HG02870 (cell line): Measurements from ENCODE around the gene DCUN1D2.

Experiments
- ATAC-seq: cut with Tn5 transposase; IDR thresholded peaks from one replicate; pipeline ENCODE4 v1.9.1; 2021; ENCODE audit warnings: mild to moderate bottlenecking, moderate library complexity; ENCODE audit not compliant: unreplicated experiment

The DCUN1D2 gene

DNA sequence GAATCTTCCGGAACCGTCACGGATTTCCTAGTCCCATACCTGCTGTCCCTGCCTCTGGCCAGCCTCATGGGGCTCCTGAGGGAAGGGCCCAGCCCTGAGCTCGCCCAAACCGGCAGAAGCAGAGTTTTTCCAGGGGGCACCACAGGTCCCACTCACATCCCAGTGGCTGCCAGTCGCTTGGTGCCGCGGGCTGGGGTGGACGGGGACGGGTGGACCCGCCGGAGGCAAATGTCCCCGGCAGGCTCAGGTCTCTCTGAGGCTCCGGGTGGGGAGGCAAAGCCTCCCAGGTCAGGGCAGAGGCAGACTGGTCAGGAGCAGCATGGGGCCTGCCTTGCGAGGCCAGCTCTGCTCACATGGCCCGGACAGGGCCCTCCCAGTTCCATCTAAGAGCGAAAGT, 62.0 kb downstream of the DCUN1D2 start:
- no peak for ATAC-seq

DNA sequence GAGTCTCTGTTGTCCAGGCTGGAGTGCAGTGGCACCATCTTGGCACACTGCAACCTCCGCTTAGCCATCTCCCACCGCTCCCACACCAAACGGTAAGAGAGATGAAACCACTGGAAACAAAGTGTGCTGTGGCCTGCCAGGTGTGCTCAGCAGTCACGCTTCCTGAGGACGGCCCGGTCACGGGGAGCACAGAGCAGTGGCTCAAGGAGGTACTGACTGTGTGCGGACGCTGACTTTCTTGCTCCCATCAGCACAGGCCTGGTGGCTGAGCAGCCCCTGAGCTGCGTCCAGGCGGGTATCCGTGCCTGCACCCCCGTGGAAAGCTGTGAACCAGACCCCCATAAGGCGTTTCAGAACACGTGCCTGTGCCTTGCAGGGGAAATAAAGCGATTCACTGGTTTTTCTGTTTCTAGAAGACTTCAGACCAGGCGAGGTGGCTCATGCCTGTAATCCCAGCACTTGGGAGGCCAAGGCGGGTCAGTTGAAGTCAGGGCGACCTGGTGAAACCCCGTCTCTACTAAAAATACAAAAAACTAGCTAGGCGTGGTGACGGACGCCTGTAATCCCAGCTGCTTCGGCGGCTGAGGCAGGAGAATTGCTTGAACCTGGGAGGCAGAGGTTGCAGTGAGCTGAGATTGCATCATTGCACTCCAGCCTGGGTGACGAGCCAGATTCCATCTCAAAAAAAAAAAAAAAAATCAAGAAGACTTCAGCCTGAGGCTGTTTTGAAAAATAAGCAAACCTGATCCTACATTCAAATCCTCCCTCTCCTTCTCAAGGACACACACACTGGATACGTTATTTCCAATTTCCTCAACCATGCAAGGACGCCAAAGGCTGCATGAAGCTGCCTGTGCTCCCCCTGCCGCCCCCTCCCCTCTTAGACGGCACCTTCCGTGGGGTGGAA, 62.7 kb downstream of the DCUN1D2 start:
- ATAC-seq, result no peak

DNA sequence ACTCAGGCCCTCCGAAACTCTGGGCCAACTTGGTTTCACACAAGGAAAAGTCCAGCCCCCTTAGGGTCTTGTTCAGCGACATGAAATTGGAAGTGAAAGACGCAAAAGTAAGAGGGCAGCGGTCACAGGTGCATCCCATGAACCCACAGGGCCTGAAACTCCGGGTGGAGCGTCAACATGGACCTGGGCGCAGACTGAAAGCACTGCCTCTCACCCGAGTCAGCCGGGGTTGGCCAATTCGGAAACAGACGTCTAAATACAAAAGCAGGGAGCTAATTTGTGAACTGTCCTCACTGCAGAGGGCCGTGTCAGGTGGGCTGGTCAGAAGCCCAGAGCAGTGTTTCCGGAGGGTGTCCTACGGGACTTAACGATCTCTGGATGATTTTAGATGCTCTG, 63.9 kb downstream of the DCUN1D2 start:
- no peak for ATAC-seq

DNA sequence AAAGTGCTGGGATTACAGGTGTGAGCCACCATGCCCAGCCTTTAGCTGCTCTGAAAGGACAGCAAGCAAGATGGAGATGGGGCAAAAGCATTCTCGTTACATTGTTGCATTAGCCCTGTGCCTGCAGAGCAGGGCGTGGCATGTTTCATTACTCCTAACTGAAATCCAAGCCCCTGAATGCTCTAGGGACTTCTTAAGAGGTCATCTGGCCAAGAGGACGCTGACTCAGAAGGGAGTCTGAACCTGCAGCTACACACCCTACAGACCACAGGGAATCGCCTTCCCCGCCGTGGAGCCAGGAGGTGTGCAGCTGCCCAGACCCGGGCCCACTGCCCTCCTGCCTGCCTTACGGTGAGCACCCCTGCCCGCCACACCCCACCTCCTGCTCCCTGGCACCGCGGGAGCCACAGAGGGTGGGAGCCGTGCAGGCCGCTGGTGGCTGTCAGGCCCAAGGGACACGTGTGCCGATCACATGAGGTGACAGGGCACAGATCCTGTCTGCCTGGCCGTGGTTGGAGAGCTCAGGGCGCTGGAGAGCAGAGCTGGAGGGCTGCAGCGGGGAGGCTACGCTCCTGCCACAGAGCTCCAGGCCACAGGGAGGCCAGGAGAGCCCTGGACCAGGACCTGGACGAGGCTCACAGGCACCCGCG, 64.4 kb downstream of the DCUN1D2 start:
- ATAC-seq, result no peak

DNA sequence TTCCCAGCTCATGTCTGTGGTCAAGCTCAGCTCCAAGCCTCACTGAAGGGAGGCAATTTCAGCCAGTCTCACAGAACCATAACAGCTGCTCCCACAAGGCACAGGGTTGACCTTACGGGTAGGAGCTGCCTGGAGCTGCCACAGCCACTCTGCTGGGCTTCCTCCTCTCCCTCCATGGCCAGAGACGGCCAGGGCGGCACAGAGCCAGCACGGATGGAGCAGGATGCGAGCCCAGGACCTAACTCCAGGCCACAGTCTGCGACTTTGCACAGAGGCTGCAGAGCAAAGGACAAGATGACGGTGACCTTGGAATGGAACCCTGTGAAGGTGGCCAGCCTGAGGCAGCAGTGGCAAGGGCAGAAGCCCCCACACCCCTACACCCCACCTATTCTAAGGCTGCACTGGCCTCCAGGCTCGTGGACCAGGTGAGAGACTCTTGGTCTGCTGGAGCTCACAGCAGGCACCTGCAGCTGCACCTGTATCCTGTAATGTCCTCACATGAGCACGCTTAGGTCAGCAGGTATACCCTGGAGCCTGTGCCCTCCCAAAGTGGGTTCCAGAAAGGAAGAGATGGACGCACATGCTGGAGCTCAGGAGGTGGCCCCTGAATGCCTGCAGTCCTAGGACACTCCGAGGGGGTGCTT, 66.9 kb downstream of the DCUN1D2 start:
- no peak for ATAC-seq

DNA sequence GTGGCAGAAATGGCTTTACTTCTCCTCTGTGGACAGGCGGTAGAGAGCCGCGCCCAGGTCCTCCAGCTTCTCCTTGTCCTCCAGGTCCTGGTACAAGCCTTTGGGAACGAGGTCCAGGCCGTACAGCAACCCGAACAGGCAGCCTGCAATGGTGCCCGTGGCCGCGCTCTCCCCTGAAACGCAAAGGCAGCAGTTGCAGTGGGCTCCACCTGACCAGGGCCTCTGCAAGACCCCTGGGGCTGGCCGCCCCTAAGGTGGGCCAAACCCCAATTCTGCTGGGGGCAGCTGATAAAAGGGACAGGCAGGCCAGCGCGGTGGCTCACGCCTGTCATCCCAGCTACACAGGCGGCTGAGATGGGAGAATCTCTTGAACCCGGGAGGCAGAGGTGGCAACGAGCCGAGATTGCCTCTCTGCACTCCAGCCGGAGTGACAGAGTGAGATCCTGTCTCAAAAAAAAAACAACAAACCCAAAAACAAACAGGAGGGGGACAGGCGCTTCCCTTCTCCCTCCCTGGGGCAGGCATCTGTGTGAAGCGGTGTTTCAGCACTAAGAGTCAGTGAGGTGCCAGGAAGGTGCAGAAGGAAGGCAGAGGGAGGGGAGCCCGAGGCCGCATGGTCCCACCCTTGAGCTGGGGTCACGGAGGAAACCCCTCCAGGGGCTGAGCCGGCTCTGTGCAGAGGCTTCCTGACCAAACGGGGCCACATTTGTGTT, 67.5 kb downstream of the DCUN1D2 start:
- ATAC-seq, result no peak

- ATAC-seq, result no peak
Measured at GRCh38 chr13:113421673-113422270, 68.7 kb downstream of the DCUN1D2 start.

DNA sequence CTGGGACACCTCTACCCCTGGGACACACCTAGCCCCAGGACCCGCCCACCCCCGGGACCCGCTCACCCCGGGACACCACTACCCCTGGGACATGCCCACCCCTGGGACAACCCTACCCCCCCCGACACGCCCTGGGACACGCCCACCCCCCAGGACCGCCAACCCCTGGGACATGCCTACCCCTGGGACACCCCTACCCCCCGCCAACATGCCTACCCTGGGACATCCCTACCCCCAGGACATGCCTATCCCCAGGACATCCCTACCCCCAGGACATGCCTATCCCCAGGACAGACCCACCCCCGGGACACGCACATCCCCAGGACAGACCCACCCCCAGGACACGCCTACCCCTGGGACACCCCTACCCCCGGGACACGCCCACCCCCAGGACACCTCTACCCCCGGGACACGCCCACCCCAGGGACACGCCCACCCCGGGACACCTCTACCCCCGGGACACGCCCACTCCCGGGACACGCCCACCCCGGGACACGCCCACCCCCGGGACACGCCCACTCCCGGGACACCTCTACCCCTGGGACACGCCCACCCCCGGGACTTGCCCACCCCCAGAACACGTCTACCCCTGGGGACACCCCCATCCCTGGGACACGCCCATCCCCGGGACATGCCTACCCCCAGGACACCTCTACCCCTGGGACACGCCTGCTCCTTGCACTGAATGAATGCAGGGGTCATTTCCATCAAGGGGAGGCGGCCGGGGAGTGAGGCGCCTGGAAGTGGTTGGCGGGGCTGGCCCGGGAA, 69.5 kb downstream of the DCUN1D2 start:
- no peak for ATAC-seq

GRCh38 chr13:113420232-113420631, 70.3 kb downstream of the DCUN1D2 start:
- ATAC-seq, result no peak

GRCh38 chr13:113419531-113420193, 70.8 kb downstream of the DCUN1D2 start:
- ATAC-seq, result no peak

- no peak for ATAC-seq
Measured at GRCh38 chr13:113418722-113419049, 71.8 kb downstream of the DCUN1D2 start.

DNA sequence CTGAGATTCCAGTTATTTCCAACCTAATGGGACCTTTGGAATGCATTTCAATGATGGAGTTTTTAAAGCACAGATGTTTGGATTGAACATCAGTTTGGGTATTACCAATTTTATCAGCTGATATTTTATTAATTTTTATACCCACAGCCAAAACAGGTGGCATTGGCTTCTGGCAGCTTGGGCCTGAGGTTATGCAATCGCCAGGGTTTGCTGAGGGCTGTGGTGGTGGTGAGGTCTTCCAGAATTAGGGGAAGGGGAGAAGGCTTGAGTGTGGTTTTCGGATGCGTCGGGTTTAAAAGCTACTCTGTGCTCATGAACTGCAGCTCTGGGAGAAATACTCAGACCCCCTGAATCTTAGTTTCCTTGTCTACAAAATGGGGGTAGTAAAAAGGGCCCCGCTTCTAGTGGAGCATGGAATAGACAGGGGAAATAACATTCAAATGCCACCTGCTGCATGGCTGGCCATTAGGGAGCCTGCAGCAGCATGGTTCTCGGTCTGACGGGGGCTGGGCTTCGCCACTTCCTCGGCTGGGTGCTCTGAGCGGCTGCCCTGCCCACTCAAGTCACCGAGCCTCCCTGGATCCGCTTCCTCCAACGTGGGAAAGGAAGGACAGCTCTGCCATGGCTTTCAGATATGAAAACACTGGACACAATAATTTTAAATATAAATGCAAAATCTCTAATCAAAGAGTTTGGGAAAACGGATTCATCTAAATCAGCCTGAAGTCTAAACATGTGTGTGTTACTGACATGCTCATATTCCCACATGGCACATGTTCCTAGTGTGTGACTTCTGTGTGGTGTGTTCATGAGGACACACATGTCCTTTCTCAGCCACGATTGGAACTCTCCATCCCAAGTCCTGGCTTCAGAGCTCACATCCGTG, 72.4 kb downstream of the DCUN1D2 start:
- no peak for ATAC-seq

DNA sequence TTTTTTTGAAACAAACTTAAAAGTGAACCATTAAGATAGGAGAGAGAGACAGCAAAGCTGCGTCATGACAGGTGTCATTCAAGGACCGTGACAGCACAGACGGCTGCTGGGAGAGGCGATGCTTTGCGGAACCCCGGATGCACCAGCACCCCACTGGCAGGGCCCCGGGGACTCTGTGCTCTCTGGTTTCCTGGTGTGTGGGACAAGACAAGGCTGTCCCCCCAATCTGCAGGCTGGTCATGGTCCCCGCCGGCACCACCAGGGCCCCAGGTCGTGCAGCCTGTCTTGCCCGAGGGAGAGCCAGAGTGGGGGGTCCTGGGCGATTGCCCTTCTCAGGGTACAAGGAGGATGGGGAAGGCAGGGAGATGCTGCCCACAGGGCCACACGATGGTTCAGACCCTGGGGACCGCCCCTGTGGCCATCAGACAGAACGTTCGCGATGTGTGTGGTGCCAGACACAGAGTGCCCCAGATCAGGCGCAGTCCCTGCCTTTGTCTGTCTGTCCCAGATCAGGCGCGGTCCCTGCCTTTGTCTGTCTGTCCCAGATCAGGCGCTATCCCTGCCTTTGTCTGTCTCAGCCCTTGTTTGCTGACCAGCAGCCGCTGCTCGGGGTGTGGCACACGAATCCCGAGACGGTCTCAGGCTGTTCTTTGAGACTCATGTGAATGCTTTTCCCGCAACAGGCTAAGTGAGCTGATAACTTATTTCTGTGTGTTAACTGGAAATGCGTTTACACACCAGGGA, 73.3 kb downstream of the DCUN1D2 start:
- ATAC-seq, result no peak

- no peak for ATAC-seq
Measured at GRCh38 chr13:113415825-113416224, 74.7 kb downstream of the DCUN1D2 start.

DNA sequence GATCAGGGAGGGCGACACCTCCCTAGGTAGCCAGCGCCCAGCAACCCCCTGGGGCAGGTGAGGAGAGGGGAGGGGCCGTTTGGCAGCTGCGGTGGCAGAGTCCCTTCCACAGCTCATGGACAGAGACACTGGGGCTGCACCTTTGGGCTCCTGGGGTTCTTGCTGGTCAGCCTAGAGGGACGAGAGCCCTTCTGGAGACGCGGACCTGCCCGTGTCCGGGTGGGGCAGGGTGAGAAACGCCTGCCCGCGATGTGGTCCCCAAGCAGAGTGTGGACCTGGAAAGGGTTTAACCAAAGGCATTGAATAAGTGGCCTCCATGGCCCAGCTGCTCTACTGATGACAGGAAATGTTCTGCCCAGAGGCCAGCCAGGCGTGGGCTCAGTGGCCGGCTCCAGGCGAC, 75.5 kb downstream of the DCUN1D2 start:
- ATAC-seq, result no peak

GRCh38 chr13:113414335-113414734, 76.2 kb downstream of the DCUN1D2 start:
- no peak for ATAC-seq

DNA sequence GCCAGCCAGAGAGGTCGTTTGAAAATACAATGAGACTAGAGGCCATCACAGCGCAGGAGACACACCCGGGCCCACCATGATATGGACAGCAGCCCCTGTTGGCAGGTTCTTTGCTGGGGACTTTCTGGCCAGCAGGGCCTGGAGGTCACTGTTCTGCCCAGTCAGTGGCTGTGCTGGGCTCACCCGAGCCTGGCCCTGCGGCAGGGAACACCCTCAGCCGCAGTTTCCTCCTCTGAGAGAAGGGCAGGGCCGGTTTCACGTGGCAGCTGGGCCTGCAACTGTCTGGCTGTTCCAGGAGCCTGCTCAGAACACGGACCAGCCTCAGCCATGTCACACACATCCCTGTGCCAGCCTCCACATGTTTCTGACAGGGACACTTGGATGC, 76.6 kb downstream of the DCUN1D2 start:
- no peak for ATAC-seq
